Measurements from ENCODE around the gene MFAP4.

MFAP4 gene

DNA sequence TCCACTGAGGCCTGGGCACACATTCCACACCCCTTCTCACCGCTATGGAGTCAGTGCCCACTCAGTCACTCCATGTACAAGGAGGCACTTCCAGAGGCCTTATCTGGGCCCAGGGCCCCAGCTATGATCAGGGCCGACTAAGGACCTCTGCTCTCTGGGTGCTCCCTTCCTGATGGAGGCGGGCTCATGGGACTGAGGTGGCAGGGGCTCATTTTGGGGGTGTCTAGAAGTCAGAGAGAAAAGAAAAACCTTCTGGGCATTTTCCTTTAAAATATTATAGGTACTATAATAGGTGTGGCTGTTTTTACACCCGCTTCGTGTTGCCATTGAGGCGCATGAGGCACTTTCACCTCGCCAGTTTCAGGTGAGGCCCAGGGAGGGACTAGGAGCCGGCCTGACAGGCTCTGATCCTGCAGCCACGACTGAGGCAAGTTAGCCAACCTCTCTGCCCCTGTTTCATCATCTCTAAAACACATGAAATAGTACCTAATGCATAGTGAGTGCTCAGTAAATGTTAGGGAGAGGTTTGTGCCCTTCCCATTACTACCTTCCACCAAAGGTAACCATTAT, 38.8 kb downstream of the MFAP4 start:
- Histone ChIP-seq H3K9ac (ENCODE audit: insufficient read length) (no peak overlapping the region), H3K9me3 (ENCODE audit: low read depth, low read length) (no peaks in the 10 kb centered on the region), H3K4me3 (no peak overlapping the region), H3K27ac (no peak overlapping the region), H3K36me3 (ENCODE audit: insufficient read depth, low read length) (no peaks in the 10 kb centered on the region)
- TF ChIP-seq FOXP2 (optimal IDR thresholded peaks at IDR 0.05; ENCODE audit: control extremely low read depth, extremely low read length, insufficient read depth) (no peak), POLR2AphosphoS5 (IDR thresholded peaks at IDR 0.05; ENCODE audit: borderline replicate concordance, low read depth, low read length) (no peak), EZH2 (IDR thresholded peaks at IDR 0.05) (no peak)
- no peak for DNase-seq (ENCODE audit: low read depth, low spot score)

DNA sequence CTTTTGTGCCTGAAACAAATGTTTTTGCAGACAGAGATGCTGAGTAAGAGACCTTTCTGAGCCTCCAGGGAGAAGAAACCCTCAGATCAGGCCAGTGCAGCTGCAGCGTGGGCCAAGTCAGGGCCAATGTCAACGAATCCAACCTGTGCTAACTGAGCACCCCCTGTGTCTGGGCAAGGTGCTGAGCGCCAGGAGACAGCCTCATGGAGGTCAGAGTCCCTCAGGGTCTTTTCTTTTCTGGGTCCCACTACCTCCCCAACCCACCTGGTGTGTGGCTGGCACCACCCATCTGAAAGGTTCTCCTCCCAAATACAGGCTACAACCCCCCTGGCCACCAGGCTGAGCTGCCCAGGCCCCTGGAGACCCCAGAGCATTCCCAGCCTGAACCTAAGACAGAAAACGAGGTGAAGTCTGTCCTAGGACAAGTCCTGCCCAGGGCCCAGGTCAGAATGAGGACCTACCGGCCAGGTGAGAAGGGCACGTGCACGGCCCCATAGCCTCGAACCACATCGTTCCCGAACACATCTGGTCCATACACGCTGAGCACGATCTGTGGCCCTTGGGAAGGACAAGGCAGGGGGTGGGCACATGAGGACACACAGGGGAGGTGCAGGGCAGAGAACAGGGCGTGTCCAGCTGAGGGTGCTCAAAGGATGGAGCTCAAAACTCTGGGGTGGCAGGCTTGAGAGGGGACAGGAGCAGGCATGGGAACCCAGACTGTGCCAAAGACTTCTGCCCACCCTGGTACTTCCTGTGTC, 39.5 kb downstream of the MFAP4 start:
- Histone ChIP-seq H3K4me3 (no peak overlapping the region), H3K27ac (no peak overlapping the region), H3K9ac (ENCODE audit: insufficient read length) (no peak overlapping the region), H3K9me3 (ENCODE audit: low read depth, low read length) (no peaks in the 10 kb centered on the region), H3K36me3 (ENCODE audit: insufficient read depth, low read length) (no peaks in the 10 kb centered on the region)
- no peak for DNase-seq (ENCODE audit: low read depth, low spot score)
- TF ChIP-seq POLR2AphosphoS5 (IDR thresholded peaks at IDR 0.05; ENCODE audit: borderline replicate concordance, low read depth, low read length) (no peak), EZH2 (IDR thresholded peaks at IDR 0.05) (no peak), FOXP2 (optimal IDR thresholded peaks at IDR 0.05; ENCODE audit: control extremely low read depth, extremely low read length, insufficient read depth) (no peak)

DNA sequence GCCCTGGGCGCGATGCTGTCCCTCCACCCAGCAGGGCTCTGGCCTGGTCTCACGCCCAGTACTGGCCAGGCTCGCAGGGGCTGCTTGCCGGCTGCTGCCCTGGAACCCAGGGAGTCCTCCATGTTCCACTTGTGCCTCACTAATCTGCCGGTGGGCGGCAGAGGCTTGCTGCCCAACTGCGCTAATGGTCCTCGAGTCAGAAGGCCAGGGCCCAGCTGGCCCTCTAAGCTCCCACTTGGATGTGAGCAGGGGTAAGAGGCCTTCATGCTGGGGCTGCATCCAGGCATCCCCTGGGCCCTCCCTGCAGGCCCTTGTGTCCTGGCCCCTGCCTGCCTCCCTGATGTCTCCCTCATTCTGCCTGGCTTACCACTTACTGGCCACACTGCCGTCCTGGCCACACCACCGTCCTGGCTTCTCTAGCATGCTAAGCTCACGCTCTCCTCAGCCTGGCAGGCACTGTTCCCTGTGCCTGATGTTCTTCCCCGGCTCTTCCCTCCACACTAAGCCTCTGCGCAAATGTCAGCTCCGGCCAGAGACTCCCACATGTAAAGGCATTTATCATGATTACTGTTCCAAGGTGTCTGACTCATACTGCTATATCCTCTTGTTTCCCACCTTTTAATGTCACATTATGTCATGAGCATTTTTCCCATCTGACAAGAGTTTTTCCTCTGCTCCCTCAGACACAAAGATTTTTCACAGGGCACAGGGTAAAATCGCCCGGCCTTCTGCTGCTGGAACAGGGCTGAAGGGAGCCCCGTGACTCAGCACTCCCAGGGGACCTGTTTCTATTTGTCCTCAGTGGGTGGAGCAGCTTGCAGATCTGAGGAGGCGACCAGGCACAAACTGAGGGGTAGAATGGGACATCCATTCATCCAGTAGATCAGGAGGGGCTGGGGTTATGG, 40.4 kb downstream of the MFAP4 start:
- H3K36me3 ChIP-seq (ENCODE audit: insufficient read depth, low read length): no peaks in the 10 kb centered on the region
- TF ChIP-seq POLR2AphosphoS5 (IDR thresholded peaks at IDR 0.05; ENCODE audit: borderline replicate concordance, low read depth, low read length) (no peak), EZH2 (IDR thresholded peaks at IDR 0.05) (no peak), FOXP2 (optimal IDR thresholded peaks at IDR 0.05; ENCODE audit: control extremely low read depth, extremely low read length, insufficient read depth) (no peak)
- H3K9ac ChIP-seq (ENCODE audit: insufficient read length): peak overlapping the region; percentile 26
- no peak overlapping the region for H3K4me3 ChIP-seq
- no peaks in the 10 kb centered on the region for H3K9me3 ChIP-seq (ENCODE audit: low read depth, low read length)
- no peak overlapping the region for H3K27ac ChIP-seq
- no peak for DNase-seq (ENCODE audit: low read depth, low spot score)

DNA sequence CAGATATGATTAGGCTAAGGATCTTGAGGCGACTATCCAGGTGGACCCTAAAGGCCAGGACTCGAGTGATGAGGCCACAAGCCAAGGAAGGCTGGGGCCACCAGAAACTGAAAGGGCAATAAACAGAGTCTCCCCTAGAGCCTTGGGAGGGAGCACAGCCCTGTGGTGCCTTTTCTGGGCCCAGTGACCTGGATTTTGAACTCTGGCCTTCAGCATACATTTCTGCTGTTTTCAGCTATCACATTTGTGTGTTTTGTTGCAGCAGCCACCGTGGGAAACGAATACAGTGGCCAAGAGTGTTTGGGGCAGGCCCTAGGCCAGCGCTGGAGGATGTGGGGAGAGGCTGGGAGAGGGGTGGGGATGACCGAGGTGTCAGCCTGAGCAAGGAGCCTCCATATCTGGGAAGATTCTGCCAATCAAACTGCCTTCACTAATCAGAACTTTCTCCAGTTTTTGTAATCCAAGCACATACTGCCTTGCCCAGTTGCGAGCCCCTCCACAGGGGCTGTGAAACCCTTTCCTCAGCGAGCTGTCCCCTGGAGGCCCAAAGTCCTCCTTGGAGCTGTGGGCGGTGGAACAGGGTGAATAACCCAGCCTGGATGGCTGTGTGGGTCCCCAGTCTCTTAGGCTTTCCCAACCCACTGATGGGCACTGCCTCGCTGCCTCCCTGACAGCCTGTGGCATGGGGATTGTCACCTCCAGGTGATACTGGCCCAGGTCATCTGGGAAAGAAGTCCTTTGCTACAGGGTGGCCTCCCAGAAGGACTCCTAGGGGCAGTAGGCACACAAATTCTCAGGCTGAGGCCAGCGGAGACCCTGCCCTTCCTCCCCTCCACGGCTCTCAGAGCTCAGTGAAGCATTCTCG, 41.3 kb downstream of the MFAP4 start:
- no peaks in the 10 kb centered on the region for H3K36me3 ChIP-seq (ENCODE audit: insufficient read depth, low read length)
- no peak for TF ChIP-seq FOXP2 (optimal IDR thresholded peaks at IDR 0.05; ENCODE audit: control extremely low read depth, extremely low read length, insufficient read depth)
- no peak for TF ChIP-seq EZH2 (IDR thresholded peaks at IDR 0.05)
- TF ChIP-seq POLR2AphosphoS5 (IDR thresholded peaks at IDR 0.05; ENCODE audit: borderline replicate concordance, low read depth, low read length): no peak
- no peaks in the 10 kb centered on the region for H3K9me3 ChIP-seq (ENCODE audit: low read depth, low read length)
- no peak overlapping the region for H3K4me3 ChIP-seq
- no peak overlapping the region for H3K27ac ChIP-seq
- H3K9ac ChIP-seq (ENCODE audit: insufficient read length): no peak overlapping the region
- no peak for DNase-seq (ENCODE audit: low read depth, low spot score)

DNA sequence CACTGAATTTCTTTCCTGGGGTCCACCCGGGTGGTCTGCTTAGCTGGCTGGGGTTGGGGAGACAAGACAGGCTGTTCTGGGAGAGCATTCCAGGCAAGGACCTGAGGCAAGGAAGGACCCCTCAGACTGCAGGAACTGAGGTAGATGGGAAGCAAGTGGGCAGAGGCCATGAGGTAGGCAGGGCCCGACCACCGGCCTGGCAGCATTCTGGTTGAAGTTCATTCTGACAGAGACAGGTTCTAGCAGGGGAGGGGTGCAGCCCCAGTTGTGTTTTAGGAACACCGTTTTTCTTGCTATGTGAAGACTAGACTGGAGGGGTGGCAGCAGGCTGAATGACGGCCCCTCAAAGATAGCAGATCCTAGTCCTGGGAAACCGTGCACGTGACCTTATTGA, 41.9 kb downstream of the MFAP4 start:
- no peaks in the 10 kb centered on the region for H3K36me3 ChIP-seq (ENCODE audit: insufficient read depth, low read length)
- no peak overlapping the region for H3K9ac ChIP-seq (ENCODE audit: insufficient read length)
- no peak overlapping the region for H3K4me3 ChIP-seq
- H3K27ac ChIP-seq: no peak overlapping the region
- DNase-seq (ENCODE audit: low read depth, low spot score): no peak
- TF ChIP-seq POLR2AphosphoS5 (IDR thresholded peaks at IDR 0.05; ENCODE audit: borderline replicate concordance, low read depth, low read length) (no peak), EZH2 (IDR thresholded peaks at IDR 0.05) (no peak), FOXP2 (optimal IDR thresholded peaks at IDR 0.05; ENCODE audit: control extremely low read depth, extremely low read length, insufficient read depth) (no peak)
- H3K9me3 ChIP-seq (ENCODE audit: low read depth, low read length): no peaks in the 10 kb centered on the region

DNA sequence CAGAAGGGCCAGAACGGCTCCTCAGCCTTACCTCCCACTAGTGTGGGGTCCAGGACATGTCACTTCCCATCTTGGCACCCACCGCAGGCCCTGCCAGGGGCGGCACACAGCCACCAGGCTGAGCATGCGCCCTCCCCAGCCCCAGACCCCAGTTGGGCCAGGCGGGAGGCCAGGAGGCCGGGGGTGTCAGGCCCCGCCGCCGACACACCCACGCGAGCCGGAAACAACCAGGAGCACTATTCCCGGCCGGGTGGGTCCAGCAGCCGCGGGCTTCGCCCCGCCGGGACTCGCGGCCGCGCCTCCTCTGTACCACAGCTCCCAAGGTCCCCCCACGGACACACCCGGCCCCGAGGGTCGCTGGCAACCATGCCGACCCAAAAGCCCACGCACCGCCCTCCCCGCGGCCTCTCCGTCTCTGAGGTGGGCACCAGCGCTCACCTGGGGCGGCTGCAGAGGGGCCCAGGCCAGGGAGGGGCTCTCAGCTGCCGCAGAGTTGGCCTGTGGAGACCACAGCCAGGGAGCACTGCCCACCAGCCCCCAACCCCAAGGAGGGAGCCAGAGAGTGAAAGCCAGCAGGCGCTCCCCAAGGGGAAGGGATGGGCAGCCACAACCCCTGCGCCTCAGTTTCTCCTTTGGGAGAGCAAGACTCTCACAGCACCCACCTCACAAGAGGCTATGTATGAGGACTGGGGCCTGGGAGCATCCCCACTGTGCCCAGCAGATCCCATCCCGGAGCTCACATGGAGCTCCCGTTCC, 42.5 kb downstream of the MFAP4 start:
- no peak overlapping the region for H3K27ac ChIP-seq
- no peak overlapping the region for H3K9ac ChIP-seq (ENCODE audit: insufficient read length)
- no peak overlapping the region for H3K4me3 ChIP-seq
- H3K9me3 ChIP-seq (ENCODE audit: low read depth, low read length): no peaks in the 10 kb centered on the region
- TF ChIP-seq EZH2 (IDR thresholded peaks at IDR 0.05) (no peak), FOXP2 (optimal IDR thresholded peaks at IDR 0.05; ENCODE audit: control extremely low read depth, extremely low read length, insufficient read depth) (no peak), POLR2AphosphoS5 (IDR thresholded peaks at IDR 0.05; ENCODE audit: borderline replicate concordance, low read depth, low read length) (no peak)
- no peak for DNase-seq (ENCODE audit: low read depth, low spot score)
- no peaks in the 10 kb centered on the region for H3K36me3 ChIP-seq (ENCODE audit: insufficient read depth, low read length)

DNA sequence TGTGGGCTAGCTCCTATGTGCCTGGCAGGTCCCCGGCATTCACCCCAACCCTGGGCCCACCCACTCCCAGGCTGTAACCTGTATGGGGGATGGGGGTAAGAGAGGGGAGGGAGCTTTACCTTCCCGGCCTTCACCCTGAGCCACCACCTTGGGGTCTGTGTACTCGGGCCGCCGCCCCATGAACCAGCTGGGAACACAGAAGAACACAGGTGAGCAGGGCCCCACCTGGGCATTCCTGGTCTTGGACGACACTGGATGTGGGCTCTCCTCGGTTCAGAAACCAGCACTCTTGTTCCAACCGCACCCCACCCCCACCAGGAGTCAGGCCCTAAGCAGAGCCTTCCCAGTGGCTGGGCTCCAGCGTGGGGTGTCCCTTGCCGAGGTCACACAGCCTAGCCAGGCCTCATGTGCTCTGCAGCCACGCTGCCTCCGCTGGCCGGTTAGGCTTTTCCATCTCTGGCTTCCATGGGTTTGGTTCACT, 43.3 kb downstream of the MFAP4 start:
- no peak for DNase-seq (ENCODE audit: low read depth, low spot score)
- Histone ChIP-seq H3K36me3 (ENCODE audit: insufficient read depth, low read length) (no peaks in the 10 kb centered on the region), H3K27ac (no peak overlapping the region), H3K9ac (ENCODE audit: insufficient read length) (no peak overlapping the region), H3K9me3 (ENCODE audit: low read depth, low read length) (no peaks in the 10 kb centered on the region), H3K4me3 (no peak overlapping the region)
- TF ChIP-seq FOXP2 (optimal IDR thresholded peaks at IDR 0.05; ENCODE audit: control extremely low read depth, extremely low read length, insufficient read depth): no peak
- no peak for TF ChIP-seq EZH2 (IDR thresholded peaks at IDR 0.05)
- TF ChIP-seq POLR2AphosphoS5 (IDR thresholded peaks at IDR 0.05; ENCODE audit: borderline replicate concordance, low read depth, low read length): no peak
